Skeletal muscle tissue (tissue), 4 donors: ENCODE results near the gene IL6. TPM values are rescaled to one million over a fixed set of nuclear protein-coding genes. Genes with fewer than 3 reads are reported as not detected.
"Not testable (repeated sequence)": the region's sequence is repeated elsewhere in the genome, so short reads cannot be mapped to it uniquely, and the experiment has no call there.

ENCODE experiments used
- H3K27ac ChIP-seq: one replicate; pipeline ENCODE4 v1.7.0; 2013; ENCODE audit warnings: mild to moderate bottlenecking, low read depth, low read length, inconsistent platforms
- H3K27me3 ChIP-seq, 3 donors: one replicate each; pipeline ENCODE4 v1.7.0; 2013; ENCODE audit warnings: low read length in 3 of 3; ENCODE audit not compliant: control insufficient read depth in 3 of 3, insufficient read depth in 3 of 3
- H3K36me3 ChIP-seq, 3 donors: one replicate each; pipeline ENCODE4 v1.7.0; 2013; ENCODE audit warnings: low read length in 3 of 3; ENCODE audit not compliant: control insufficient read depth in 3 of 3, insufficient read depth in 3 of 3
- H3K4me1 ChIP-seq, 3 donors: one replicate each; pipeline ENCODE4 v1.7.0; 2013; ENCODE audit warnings: low read length in 3 of 3, mild to moderate bottlenecking in 3 of 3; ENCODE audit not compliant: control insufficient read depth in 3 of 3, insufficient read depth in 3 of 3
- H3K4me3 ChIP-seq, 3 donors: one replicate each; pipeline ENCODE4 v1.7.0; 2013; ENCODE audit warnings: low read length in 3 of 3
- H3K9ac ChIP-seq, 3 donors: one replicate each; pipeline ENCODE4 v1.7.0; 2013; ENCODE audit warnings: low read length in 3 of 3, mild to moderate bottlenecking in 3 of 3, moderate library complexity in 2 of 3, low read depth in 1 of 3
- H3K9me3 ChIP-seq, 3 donors: one replicate each; pipeline ENCODE4 v1.7.0; 2013; ENCODE audit warnings: low read length in 3 of 3; ENCODE audit not compliant: control insufficient read depth in 3 of 3
- total RNA-seq: library from RNA; depleted of rRNA; stranded (reverse); fragments of >200 nt; gene quantifications from one replicate; pipeline ENCODE4 v1.2.3, GENCODE V29; 2014
- donor health status: Osteomylitis.

The IL6 gene
- not detected for total RNA-seq

- Histone ChIP-seq H3K27ac (peak within 1 kb of the TSS; percentile 82), H3K4me1 (peaks cover 41 to 48% (median 41%) of the 10 kb centered on the region in 3 donors)
These were observed at the start of gene IL6 for GRCh38 chr7:22726907-22727713. Gene IL6 (plus strand): TSS chr7:22727200. CDS start chr7:22727263, 63 bp downstream.

GRCh38 chr7:22677263-22677662 lies 49.7 kb upstream of the IL6 start:
- H3K27me3 ChIP-seq, H3K9ac ChIP-seq, H3K9me3 ChIP-seq, H3K4me3 ChIP-seq, H3K36me3 ChIP-seq, H3K27ac ChIP-seq, H3K4me1 ChIP-seq: not testable (repeated sequence)

More at GRCh38 chr7:22726907-22727713, at the start of gene IL6:
- H3K27me3 ChIP-seq = no peaks in the 10 kb centered on the region
- H3K36me3 ChIP-seq = no peaks in the 10 kb centered on the region
- H3K4me3 ChIP-seq = peak within 1 kb of the TSS; percentile 39 to 69 (median 67)
- no peaks in the 10 kb centered on the region for H3K9me3 ChIP-seq
- peak within 1 kb of the TSS; percentile 66 to 71 (median 69) for H3K9ac ChIP-seq

DNA sequence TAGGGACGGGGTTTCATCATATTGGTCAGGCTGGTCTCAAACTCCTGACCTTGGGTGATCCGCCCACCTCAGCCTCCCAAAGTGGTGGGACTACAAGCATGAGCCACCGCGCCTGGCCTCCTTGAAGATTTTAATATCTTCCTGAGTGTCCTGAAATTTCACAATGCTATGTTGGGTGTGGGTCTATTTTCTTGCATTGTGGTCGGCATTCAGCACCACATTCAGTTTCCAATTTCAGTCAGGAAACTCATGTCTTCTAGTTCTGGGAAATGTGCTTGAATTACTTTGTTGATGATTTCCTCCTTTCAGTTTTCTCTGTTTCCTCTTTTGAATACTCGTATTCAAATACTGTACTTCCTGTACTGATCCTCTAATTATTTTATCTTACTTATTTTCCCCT lies 49.3 kb upstream of the IL6 start:
- no peak overlapping the region for H3K4me3 ChIP-seq
- no peaks in the 10 kb centered on the region for H3K4me1 ChIP-seq
- no peak overlapping the region for H3K27ac ChIP-seq
- H3K9me3 ChIP-seq = no peaks in the 10 kb centered on the region
- no peaks in the 10 kb centered on the region for H3K36me3 ChIP-seq
- no peak overlapping the region for H3K9ac ChIP-seq
- no peaks in the 10 kb centered on the region for H3K27me3 ChIP-seq

GRCh38 chr7:22680482-22680911 lies 46.5 kb upstream of the IL6 start:
- H3K4me1 ChIP-seq = no peaks in the 10 kb centered on the region
- no peaks in the 10 kb centered on the region for H3K36me3 ChIP-seq
- no peak overlapping the region for H3K9ac ChIP-seq
- H3K9me3 ChIP-seq = no peaks in the 10 kb centered on the region
- H3K27ac ChIP-seq = no peak overlapping the region
- H3K27me3 ChIP-seq = no peaks in the 10 kb centered on the region
- H3K4me3 ChIP-seq = no peak overlapping the region

- no peak overlapping the region for H3K27ac ChIP-seq
- H3K27me3 ChIP-seq = no peaks in the 10 kb centered on the region
- H3K4me1 ChIP-seq = no peaks in the 10 kb centered on the region
- no peaks in the 10 kb centered on the region for H3K9me3 ChIP-seq
- no peak overlapping the region for H3K4me3 ChIP-seq
- no peaks in the 10 kb centered on the region for H3K36me3 ChIP-seq
- no peak overlapping the region for H3K9ac ChIP-seq
These were observed 45.7 kb upstream of the IL6 start for GRCh38 chr7:22681312-22681711.

DNA sequence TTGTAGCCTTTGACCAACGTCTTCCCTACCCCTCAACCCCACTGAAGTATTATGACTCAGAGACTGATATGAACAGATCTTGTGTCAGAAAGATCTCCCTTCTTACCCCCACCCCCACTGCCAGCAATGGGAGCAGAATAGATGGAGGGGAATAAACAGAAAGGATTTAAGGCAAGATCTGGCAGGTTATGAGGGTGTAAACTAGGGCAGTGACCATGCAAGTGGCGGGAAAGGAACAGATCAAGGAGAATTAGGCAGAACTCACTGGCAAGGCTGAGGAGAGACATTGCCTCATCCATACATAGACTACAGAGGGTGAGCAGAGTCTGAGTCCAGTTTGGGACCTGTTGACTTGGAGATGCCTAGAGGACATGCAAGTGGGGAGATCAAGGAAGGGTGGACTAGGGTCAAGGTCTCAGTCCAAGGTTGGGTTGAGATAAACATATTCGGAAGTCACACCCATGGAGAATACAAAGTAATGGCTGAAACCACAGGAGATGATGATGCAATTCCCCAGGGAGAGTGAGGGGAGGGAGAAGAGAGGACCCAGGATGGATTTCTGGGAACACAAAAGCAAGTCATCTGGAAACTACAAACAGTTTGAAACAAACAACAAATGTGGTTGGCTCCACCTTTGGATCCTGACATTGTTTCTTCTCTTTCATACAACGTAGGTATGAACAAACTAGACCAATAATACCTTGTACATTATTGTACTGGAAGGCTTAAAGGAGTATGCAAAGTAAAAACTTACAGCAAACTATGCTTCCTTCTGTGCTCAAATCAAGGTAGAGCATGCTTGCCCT lies 44.9 kb upstream of the IL6 start:
- Histone ChIP-seq H3K9me3 (no peaks in the 10 kb centered on the region), H3K27ac (no peak overlapping the region), H3K36me3 (no peaks in the 10 kb centered on the region), H3K4me3 (no peak overlapping the region), H3K9ac (no peak overlapping the region), H3K4me1 (no peaks in the 10 kb centered on the region), H3K27me3 (no peaks in the 10 kb centered on the region)

DNA sequence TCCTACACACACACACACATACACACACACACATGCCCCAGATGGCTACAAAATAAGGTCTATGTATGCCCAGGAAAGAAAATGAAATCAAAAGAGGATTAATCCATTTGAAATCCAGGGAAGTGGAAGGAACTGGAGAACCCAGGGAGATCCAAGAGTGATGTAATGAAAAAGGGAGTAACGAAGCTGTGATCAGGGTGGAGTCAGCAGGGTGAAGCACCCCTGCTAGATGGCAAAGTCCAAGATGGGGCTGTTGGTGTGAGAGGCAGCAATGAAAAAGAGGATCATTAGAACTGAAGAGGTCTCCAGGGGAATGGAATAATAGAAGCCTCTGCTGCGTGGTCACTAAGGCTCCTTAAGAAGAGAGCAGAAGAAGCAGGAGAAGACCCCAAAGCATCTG lies 43.6 kb upstream of the IL6 start:
- no peaks in the 10 kb centered on the region for H3K27me3 ChIP-seq
- H3K9ac ChIP-seq = no peak overlapping the region
- no peak overlapping the region for H3K4me3 ChIP-seq
- no peak overlapping the region for H3K27ac ChIP-seq
- H3K4me1 ChIP-seq = no peaks in the 10 kb centered on the region
- no peaks in the 10 kb centered on the region for H3K36me3 ChIP-seq
- H3K9me3 ChIP-seq = no peaks in the 10 kb centered on the region

- H3K4me1 ChIP-seq = no peaks in the 10 kb centered on the region
- no peaks in the 10 kb centered on the region for H3K36me3 ChIP-seq
- H3K9me3 ChIP-seq = no peaks in the 10 kb centered on the region
- H3K27me3 ChIP-seq = no peaks in the 10 kb centered on the region
- no peak overlapping the region for H3K9ac ChIP-seq
- no peak overlapping the region for H3K27ac ChIP-seq
- H3K4me3 ChIP-seq = no peak overlapping the region
These were observed 40.4 kb upstream of the IL6 start for GRCh38 chr7:22686620-22687019.

DNA sequence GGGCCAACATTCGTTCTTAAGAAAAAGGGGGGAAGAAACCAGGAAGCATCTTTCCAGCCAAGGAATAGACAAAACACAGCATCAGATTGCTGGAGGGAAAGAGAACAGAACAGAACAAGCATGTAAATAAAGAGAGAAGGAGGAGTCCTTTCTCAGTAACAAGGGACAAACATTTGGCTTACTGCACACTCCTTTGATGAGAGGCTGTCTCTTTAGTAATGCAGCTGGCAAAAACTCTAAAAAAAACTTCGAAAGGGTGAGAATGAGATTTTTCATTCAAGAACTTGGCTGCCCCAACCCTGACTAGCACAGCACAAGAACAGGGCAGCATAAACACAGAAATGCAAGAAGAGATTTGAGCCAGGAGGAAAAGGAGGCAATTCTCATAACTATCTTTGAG lies 38.9 kb upstream of the IL6 start:
- no peak overlapping the region for H3K4me3 ChIP-seq

GRCh38 chr7:22688934-22689333 lies 38.1 kb upstream of the IL6 start:
- H3K27ac ChIP-seq, H3K9ac ChIP-seq, H3K9me3 ChIP-seq, H3K4me3 ChIP-seq, H3K27me3 ChIP-seq, H3K36me3 ChIP-seq, H3K4me1 ChIP-seq: not testable (repeated sequence)

More for the DNA sequence above, 38.9 kb upstream of the IL6 start:
- no peak overlapping the region for H3K9ac ChIP-seq
- no peaks in the 10 kb centered on the region for H3K36me3 ChIP-seq
- no peaks in the 10 kb centered on the region for H3K9me3 ChIP-seq
- H3K27me3 ChIP-seq = no peaks in the 10 kb centered on the region
- no peaks in the 10 kb centered on the region for H3K4me1 ChIP-seq
- no peak overlapping the region for H3K27ac ChIP-seq
